HG02759 (cell line): ENCODE measurements around the gene HSD17B3.
"Not testable (repeated sequence)": the region's sequence is repeated elsewhere in the genome, so short reads cannot be mapped to it uniquely, and the experiment has no call there.

Experiments used
- ATAC-seq: cut with Tn5 transposase; IDR thresholded peaks from one replicate; pipeline ENCODE4 v1.9.1; 2021; ENCODE audit warnings: mild to moderate bottlenecking, moderate library complexity; ENCODE audit not compliant: unreplicated experiment

The HSD17B3 gene

DNA sequence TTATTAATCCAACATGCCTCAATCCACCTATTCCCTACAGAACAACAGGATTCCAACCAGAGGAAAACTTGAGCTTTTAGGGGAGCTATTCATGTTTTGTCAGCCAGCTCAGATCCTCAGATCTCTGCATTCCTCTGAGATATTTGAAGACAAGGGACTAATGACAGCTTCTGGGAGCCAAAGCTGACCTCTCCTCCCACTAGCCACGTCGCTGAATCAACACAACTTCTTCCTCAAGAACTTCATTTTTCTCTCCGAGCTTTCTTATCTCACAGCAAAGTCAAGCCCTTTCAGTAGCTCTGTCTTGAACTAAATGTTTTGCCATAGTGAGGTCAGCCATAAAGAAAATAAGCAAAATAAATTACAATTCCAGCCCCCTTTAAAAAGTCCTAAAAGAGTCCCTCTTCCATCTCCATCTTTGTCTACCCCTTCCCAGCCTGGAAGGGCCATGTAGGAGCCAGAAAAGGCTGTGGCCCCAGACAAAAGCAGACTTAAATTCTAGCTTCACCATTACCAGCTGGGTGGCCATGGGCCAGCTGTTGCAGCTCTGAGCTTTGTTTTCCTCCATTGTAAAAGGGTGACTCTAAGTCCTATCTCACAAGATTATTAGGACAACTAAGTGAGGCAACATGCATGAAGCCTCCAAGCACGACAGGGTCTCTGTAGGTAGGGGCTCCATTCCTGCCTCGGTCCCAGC, 65.0 kb downstream of the HSD17B3 start:
- no peak for ATAC-seq

DNA sequence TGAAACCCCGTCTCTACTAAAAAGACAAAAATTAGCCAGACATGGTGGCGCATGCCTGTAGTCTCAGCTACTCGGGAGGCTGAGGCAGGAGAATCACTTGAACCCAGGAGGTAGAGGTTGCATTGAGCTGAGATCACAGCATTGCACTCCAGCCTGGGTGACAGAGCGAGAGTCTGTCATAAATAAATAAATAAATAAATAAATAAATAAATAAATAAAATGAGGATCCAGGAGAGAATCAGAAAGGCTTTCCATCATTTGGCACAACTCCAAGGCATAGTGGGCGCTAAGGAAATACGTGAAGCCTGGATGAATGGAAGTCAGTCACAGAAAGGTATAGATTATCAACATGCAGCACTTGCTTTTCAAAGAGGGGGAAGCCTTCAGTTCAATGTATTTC, 65.6 kb downstream of the HSD17B3 start:
- ATAC-seq, result not testable (repeated sequence)

- no peak for ATAC-seq
These were observed 69.3 kb downstream of the HSD17B3 start for GRCh38 chr9:96232539-96233241.

- no peak for ATAC-seq
These were observed 69.8 kb downstream of the HSD17B3 start for GRCh38 chr9:96232164-96232538.

- no peak for ATAC-seq
These were observed 72.0 kb downstream of the HSD17B3 start for GRCh38 chr9:96230002-96230401.

GRCh38 chr9:96222132-96222531, 79.8 kb downstream of the HSD17B3 start:
- ATAC-seq, result no peak

GRCh38 chr9:96219900-96220257, 82.1 kb downstream of the HSD17B3 start:
- ATAC-seq, result no peak

DNA sequence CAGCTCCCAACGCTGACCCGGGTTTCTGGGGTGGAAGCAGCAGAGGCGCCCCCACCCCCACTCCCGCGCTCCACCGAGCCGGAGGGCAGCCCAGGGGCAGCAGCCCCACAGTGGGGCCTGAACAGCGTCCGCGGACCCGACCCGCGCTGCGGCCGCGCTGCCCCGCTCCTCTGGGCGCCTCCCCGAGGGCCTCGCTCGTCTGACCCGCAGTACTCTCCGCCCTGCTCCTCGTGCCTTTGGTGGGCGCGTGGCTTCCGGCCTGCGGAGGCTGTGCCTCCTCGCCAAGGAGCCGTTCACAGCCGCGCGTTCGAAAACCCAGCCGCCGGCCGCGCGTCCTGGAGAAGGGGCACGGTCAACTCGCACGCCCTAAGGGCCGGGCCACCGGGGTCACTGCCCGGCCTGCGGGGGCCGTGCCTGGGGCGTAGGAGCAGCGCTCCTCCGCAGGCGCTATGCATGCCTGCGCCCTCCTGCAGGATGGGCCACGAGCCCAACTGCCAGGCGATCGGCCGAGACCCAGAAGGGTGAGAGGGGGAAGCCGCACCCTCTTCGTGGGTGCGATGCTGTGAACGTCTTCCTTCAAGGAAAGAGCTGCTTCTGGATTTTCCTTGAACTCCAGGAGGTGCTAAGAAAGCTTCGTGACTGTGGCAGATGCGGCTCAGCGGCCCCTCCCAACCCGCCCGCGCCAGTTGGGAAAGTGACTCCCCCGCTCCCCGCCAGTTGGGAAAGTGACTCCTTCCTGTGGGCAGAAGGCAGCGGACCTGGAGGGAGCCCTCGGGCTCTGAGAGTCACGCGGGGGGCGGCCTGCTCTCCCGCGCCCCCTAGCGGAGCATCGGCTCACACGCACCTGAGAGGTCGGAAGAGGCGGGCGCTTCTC, 82.7 kb downstream of the HSD17B3 start:
- ATAC-seq, result no peak

DNA sequence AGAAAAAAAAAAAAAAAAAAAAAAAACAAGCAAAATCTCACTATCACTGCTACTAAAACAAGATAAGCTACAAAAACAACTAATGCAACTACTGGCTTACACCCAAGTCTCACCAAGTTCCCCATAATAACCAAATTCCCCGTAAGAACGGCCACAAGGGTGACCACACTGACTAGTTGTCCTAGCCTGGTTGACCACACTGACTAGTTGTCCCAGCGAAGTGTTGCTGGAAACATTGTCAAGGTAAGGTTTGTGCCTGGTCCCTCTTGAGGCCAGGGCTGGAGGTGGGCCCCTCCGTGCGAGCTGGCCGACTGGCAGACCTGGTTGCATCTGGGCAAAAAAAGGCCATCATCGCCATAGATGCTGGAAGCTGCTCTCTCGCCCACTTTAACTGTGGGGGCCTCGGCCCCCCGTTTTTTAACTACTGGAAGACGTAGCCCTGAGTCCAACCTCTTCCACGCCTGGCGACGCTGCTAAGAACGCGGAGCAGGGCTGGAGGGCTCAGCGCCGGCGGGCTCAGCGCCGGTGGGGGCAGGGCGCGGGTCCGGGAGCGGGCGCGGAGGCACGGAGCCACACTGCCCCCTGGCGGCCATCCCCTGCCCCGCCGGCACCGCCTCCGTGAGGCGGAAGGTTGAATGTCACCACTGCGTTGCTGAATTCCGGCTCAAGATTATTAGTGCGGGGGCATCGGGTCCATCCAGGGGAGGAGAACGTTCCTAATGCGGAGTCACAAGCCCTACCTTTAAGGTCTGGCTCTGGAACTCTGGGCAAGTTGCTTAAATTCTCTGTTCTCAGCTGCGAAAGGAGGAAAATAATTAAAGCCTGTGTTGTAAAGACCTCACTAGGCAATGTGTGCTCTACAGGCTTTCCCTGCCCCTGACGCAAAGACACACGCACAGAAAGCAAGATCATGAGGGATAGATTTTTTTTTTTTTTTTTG, 84.0 kb downstream of the HSD17B3 start:
- ATAC-seq, result peak; percentile 88

GRCh38 chr9:96217294-96217707, 84.7 kb downstream of the HSD17B3 start:
- ATAC-seq, result no peak

- ATAC-seq, result no peak
These were observed 85.4 kb downstream of the HSD17B3 start for GRCh38 chr9:96216583-96216982.

- no peak for ATAC-seq
These were observed 86.1 kb downstream of the HSD17B3 start for GRCh38 chr9:96215841-96216240.

DNA sequence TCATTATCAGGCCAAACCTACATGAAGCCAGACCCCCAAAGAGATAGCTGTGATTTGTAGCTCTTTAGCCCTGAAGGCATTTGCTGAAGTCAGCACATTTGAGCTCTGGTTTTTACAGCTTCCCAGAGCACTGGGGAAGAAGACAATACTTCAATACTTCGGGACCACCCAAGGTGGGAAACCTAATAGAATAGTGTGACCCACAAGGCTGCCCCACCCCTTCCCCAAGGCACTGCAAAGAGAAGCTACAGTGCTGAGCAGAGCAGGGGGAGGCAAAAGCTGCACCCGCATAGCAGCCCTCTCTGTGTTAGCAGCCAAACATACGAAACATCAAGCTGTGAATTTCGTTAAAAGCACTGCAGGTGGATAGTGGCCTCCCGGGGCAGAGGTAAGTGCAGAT, 87.3 kb downstream of the HSD17B3 start:
- no peak for ATAC-seq

- no peak for ATAC-seq
These were observed 92.3 kb downstream of the HSD17B3 start for GRCh38 chr9:96209407-96210271.

- ATAC-seq, result no peak
These were observed 95.7 kb downstream of the HSD17B3 start for GRCh38 chr9:96206156-96206751.

GRCh38 chr9:96204853-96205252, 97.1 kb downstream of the HSD17B3 start:
- no peak for ATAC-seq

DNA sequence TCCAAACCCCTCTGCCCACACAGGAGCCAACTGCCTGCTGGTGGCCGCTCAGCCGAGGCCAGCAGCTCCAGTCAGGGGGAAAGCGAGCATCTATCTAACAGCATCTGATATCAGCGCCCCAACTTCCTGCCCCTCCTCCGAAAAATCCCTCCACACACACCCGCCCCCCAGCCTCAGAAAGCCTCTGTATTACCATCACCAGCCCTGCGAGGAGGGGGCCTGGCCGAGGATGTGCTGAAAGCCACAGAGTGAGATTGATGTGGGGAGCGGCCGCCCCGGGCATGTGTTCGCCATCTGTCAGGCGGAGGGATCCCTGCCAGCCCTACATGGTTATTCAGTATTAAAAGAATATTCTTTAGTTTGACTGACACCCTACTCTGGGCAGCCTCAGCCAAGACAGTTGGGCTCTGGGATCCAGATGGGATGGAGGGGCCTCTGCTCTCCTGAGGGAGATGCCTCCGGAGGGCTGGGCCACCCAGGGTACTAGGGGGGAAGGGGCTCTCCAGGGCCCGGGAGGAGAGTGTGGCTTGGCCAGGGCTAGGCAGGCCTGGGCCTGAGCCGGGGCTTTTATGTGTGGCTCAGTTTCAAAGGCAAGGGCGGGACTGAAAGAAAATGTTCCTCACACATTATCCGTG, 98.0 kb downstream of the HSD17B3 start:
- no peak for ATAC-seq

GRCh38 chr9:96202971-96203780, 98.8 kb downstream of the HSD17B3 start:
- ATAC-seq, result no peak
